CD4-positive, alpha-beta T cell treated with Interleukin-12 subunit alpha and Interleukin-12 subunit beta, for 1 hour (primary cell): ENCODE data around the gene KIAA1328.
"Not testable (repeated sequence)": the region's sequence is repeated elsewhere in the genome, so short reads cannot be mapped to it uniquely, and the experiment has no call there.

ENCODE experiments used
- DNase-seq: peaks from one replicate; pipeline ENCODE4 v3.0.0-alpha.2; 2020

KIAA1328 gene

GRCh38 chr18:36888778-36889177 lies 59.9 kb downstream of the KIAA1328 start:
- DNase-seq: no peak

DNA sequence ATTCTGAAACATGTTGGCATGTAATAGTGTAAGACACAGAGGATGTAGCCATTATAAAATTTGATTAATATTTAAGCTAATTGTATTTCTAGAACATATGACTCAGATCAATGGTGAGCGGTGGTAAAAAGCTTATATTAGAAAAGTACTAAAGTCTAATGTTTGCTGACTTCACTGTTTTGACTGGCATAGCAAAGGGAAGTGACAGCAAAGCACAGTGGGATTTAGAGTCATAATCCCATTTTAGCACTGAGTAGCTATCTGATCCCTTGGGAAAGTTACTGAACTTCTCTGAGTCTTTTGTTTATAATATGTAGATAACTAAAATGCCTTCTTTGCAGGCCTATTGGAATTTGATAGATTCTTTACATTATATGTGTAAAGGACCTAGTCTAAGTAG lies 60.4 kb downstream of the KIAA1328 start:
- DNase-seq: no peak

DNA sequence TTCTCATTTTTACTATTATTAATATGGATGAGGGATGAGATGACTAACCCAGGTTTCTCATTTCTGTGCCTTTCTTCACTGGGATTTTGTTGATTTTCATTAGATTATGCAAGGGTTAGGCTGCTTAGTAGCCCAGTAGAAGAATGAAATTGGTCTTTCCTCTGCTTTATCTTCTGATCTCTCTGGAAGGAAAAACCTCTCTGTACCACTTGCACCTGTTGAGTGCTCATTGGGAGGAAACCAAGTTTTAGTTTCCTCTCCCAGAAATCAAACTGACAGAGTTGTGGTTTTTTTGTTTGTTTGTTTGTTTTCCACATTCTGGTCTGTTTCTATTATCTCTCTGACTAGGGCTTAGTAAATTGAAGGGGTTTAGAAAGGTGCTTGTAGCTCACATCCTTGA lies 60.8 kb downstream of the KIAA1328 start:
- DNase-seq: no peak

DNA sequence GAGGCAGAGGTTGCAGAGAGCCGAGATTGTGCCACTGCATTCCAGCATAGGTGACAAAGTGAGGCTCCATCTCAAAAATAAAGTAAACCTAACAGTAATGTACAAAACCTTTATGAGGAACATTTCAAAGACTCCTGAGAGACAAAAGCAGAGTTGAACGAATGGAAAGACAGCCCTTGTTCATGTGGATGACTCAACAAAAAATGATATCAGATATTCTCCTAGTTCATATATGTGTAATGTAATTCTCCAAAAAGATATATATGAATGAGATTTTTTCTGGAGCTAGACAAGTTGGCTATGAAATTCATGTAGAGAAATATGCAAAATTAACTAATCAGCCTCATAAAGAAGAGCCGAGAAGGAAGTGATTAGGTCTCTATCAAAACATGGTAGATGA lies 61.7 kb downstream of the KIAA1328 start:
- DNase-seq: no peak

DNA sequence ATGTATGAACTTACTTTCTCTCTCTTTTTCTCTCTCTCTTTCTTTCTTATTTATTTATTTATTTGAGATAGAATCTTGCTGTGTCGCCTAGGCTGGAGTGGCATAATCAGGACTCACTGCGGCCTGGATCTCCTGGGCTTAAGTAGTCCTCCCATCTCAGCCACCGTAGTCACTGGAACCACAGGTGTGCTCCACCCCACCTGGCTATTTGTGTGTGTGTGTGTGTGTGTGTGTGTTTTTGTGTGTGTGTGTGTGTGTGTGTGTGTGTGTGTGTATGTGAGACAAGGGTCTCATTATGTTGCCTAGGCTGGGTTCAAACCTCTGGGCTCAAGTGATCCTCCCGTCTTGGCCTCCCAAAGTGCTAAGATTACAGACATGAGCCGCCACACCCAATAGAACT lies 64.3 kb downstream of the KIAA1328 start:
- DNase-seq: no peak

GRCh38 chr18:36895606-36896005 lies 66.7 kb downstream of the KIAA1328 start:
- no peak for DNase-seq

DNA sequence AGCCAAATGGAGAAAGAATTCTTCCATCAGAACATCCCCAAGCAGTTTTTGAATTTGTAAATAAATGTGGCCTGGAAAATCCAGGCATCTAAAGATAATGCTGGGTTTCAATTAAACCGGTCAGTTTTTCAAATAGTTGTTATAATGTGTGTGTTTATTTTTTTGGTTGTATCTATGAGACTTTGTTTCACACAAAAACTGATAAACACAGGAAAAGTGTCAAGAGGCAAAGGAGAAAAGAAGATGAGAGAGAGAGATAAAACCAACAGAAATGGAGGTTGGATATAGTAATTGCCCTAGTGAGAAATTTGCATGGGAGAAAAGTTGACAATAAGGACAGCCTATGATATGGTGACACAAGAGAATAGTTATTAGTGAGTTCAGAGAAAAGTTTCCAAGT lies 68.3 kb downstream of the KIAA1328 start:
- no peak for DNase-seq

DNA sequence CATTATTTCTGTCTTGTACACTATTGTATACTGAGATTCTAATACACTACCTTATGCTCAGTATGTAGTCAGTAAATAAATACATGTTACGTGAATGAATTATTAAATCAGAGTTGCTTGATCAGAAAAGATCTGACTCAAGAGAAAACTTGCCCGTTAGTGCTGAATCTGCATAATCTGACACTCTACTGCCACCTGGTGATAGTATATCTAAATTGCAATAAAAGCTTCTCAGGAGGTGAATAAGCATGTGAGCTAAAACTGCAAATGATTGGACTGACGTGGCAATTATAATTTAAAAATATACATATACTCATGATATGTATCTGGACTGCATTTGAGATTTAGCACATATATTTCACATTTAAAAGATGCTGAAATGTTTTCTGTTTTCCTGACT lies 70.4 kb downstream of the KIAA1328 start:
- peak; percentile 28 for DNase-seq

DNA sequence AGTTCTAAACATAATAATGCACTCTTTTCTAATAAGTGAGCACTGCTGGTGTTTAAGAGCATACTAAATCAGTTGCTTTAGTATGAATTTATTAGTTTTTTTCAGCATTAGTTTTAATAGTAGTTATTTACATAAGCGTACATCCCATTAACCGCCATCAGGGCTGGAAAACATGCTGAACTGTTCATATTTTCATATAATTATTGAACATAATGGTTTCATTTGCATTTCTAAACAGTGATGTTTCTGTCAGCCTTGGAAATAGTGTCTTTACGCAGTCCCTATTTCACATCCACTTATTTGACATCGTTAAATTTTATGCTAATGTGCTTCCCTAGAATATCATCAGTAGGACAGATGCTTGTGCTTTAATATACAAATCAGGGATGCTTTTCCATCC lies 71.5 kb downstream of the KIAA1328 start:
- no peak for DNase-seq

GRCh38 chr18:36901277-36901701 lies 72.4 kb downstream of the KIAA1328 start:
- DNase-seq: no peak

DNA sequence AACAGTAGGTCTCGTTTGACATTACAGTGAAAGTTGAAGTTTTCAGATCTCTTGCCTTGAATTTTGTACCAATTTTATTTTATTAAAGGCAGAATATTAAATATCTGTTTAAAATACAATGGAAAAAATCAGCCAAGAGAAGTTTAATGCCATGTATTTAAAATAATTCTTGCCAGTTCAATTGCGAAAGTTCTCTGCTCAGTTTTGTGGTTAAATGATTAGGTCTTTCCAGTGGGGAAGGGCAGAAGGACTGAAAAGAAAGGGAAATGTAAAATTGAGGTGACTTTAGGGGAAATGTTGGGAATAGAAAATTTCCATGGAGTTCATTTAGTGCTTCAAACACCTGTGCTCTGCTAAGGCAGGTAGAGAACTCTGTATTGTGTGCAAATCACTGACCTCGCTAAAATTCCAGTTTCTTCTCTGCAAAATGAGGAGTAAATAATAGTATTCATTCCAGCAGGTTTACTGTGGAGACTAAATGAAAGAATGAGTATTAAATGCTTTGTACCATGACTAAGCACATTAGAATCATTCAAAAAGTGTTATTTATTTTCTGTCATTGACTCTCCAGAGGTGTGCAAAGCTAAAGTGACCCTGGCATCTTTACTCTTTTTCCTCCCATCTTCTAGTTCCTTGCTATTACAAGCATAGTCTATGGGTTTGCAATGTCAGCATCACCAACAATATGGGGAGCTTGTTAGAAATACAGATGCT lies 74.4 kb downstream of the KIAA1328 start:
- no peak for DNase-seq

GRCh38 chr18:36905571-36905970 lies 76.6 kb downstream of the KIAA1328 start:
- no peak for DNase-seq

- not testable (repeated sequence) for DNase-seq
Observed at GRCh38 chr18:36909282-36909681, 80.4 kb downstream of the KIAA1328 start.

GRCh38 chr18:36912887-36913286 lies 84.0 kb downstream of the KIAA1328 start:
- DNase-seq: no peak

DNA sequence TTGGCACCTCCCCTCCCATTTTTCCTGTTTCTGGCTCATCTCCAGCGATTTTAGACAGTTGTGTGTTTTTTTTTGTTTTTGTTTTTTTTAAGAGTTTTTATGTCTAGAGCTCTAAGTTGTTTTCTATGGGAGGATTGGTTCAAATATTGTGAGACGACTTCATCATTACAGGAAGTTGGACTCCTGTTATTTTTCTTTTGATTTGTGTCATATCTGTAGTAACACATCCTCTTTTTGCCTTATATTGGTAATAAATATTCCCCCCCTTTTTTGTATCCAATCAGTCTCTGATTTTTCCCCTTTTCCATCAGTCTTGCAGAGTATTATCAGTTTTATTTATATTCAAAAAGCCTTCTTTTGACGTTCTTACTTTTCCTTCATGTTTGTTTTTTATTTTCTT lies 89.0 kb downstream of the KIAA1328 start:
- no peak for DNase-seq

DNA sequence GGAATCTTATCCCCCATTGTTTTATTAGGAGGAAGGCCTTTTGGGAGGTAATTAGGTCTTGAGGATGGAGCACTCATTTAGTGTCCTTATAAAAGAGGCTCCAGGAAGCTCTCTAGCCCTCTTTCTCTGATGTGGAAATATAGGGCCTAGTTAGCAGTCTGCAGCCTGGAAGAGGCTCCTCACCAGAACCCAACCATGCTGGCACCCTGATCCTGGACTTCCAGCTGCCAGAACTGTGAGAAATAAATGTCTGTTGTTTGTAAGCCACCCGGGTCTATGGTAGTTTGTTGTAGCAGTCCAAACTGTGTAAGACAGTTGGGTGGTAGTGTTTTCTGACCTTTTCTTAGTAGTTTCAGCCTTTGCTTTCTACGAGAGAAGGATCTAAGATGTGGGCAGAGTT lies 100.7 kb downstream of the KIAA1328 start:
- no peak for DNase-seq

- DNase-seq: no peak
Observed at GRCh38 chr18:36931106-36931505, 102.2 kb downstream of the KIAA1328 start.

DNA sequence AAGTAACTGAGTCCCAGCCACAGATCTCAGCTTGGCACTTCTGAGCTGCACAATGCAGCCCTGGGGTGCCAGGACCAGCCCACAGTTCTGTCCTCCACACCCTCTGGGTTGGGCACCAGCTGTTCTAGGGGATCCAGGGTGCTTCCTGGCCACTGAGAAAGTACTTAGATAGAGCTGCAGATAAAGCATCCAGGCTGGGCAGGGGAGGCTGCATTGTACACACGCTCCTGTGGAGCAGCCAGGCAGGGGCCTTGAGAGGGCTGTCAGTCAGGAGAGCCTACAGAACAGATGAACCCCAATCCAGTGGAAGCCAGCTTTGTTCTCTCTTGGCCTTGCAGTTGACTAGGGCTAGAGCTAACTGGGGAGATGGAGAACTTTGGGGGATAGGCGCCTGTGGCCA lies 104.6 kb downstream of the KIAA1328 start:
- DNase-seq: no peak

GRCh38 chr18:36934884-36935283 lies 106.0 kb downstream of the KIAA1328 start:
- no peak for DNase-seq

- DNase-seq: peak; percentile 10
Observed at GRCh38 chr18:36942264-36942663, 113.3 kb downstream of the KIAA1328 start.

DNA sequence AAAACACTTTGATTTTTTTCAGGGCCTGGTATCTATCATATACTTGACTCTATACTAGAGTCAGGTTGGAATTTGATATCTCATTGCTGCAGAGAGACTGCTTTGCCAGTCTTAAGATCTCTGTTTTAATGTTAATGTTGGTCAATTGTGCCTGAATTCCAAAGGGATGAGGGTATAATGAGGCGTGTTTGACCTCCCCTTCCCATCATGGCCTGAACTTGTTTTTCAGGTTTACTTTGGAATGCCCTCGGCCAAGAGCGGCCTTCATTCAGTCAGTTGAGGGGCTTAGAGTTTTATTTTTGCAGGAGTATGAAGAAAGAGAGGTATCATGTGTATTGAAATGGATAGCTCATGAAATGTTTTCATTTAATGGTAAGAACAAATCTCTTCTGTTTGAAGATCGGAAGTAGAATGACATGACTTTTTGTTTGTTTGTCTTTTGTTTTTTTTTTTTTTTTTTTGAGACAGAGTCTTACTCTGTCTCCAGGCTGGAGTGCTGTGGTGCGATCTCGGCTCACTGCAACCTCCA lies 119.0 kb downstream of the KIAA1328 start:
- DNase-seq: no peak

DNA sequence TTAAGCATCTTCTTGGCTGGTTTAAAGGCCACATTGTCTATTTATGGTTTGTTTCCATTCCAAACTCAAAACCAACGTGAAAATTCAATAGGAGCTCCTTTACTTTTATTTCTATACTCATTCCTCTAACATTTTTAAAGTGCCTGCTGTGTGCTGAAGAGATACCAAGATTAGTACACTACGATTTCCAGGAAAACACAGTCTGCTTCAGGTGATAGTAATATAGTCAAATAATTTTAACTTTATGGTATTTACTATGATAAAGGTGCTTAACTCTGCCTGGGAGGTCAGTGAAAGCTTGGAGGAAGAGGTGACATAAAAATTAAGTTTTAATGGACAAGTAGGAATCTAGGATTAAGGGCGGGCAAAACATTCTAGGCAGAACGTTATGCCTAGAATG lies 121.4 kb downstream of the KIAA1328 start:
- DNase-seq: no peak

- no peak for DNase-seq
Observed at GRCh38 chr18:36950960-36951359, 122.0 kb downstream of the KIAA1328 start.

GRCh38 chr18:36953047-36953446 lies 124.1 kb downstream of the KIAA1328 start:
- no peak for DNase-seq

GRCh38 chr18:36960038-36960437 lies 131.1 kb downstream of the KIAA1328 start:
- no peak for DNase-seq
